CD4-positive, alpha-beta T cell (primary cell): ENCODE data around the gene AGBL4. TPM values are rescaled to one million over a fixed set of nuclear protein-coding genes. Genes with fewer than 3 reads are reported as not detected.

Experiments
- ATAC-seq: fragments of 200-7000 bp; cut with Tn5 transposase; one replicate; pipeline ENCODE4 v1.10.0; 2022; ENCODE audit warnings: mild to moderate bottlenecking; ENCODE audit not compliant: poor library complexity
- CTCF ChIA-PET: fragments of 350-600 bp; sonication (Branson Sonifier 250); formaldehyde crosslinking; loops from one replicate; lab custom pipeline; 2021; ENCODE audit warnings: antibody characterized with exemption, inconsistent platforms; lab: Charles Lee
- POLR2A ChIA-PET: fragments of 350-600 bp; sonication (Branson Sonifier 250); formaldehyde crosslinking; loops from one replicate; lab custom pipeline; 2021; ENCODE audit warnings: antibody characterized with exemption, inconsistent platforms; lab: Charles Lee
- DNase-seq, 14 experiments: peaks; one replicate each; pipeline ENCODE4 v3.0.0-alpha.2; 2013 to 2020; ENCODE audit warnings: mixed read lengths in 2 of 14
- H3K27ac ChIP-seq, 2 donors: one replicate each; pipeline versions ENCODE4 v1.5.1 to v1.7.0; 2013; ENCODE audit warnings: low read length in 2 of 2, low read depth in 1 of 2, mild to moderate bottlenecking in 1 of 2
- H3K27me3 ChIP-seq, 2 experiments: 1 replicate in 1 of 2; 2 replicates in 1 of 2; pipeline versions ENCODE4 v1.6.1 to v1.7.0; 2013; ENCODE audit warnings: low read length in 2 of 2, control low read depth in 1 of 2, mild to moderate bottlenecking in 1 of 2, moderate library complexity in 1 of 2; ENCODE audit not compliant: insufficient read depth in 2 of 2, control insufficient read depth in 1 of 2
- H3K36me3 ChIP-seq: one replicate; pipeline ENCODE4 v1.6.1; 2013; ENCODE audit warnings: low read length, control low read depth; ENCODE audit not compliant: insufficient read depth
- H3K4me1 ChIP-seq: one replicate; pipeline ENCODE4 v1.6.1; 2013; ENCODE audit warnings: low read length, control low read depth; ENCODE audit not compliant: insufficient read depth
- H3K4me3 ChIP-seq: one replicate; pipeline ENCODE4 v1.5.1; 2013; ENCODE audit warnings: mild to moderate bottlenecking, low read length, moderate library complexity
- H3K9me3 ChIP-seq, 2 experiments: 1 replicate in 1 of 2; 2 replicates in 1 of 2; pipeline versions ENCODE4 v1.6.1 to v1.7.0; 2013; ENCODE audit warnings: low read length in 2 of 2, mild to moderate bottlenecking in 2 of 2, control low read depth in 1 of 2, moderate library complexity in 1 of 2; ENCODE audit not compliant: control insufficient read depth in 1 of 2, insufficient read depth in 1 of 2
- H3K27ac Mint-ChIP-seq: one replicate; pipeline ENCODE4 v1.8.0; 2020; ENCODE audit warnings: mixed read lengths
- H3K27me3 Mint-ChIP-seq: one replicate; pipeline ENCODE4 v1.8.0; 2021; ENCODE audit warnings: mixed read lengths
- H3K36me3 Mint-ChIP-seq: one replicate; pipeline ENCODE4 v1.8.0; 2021; ENCODE audit warnings: low read depth, mixed read lengths
- H3K4me1 Mint-ChIP-seq: one replicate; pipeline ENCODE4 v1.8.0; 2021; ENCODE audit warnings: low read depth, mixed read lengths
- H3K4me3 Mint-ChIP-seq: one replicate; pipeline ENCODE4 v1.8.0; 2020; ENCODE audit warnings: mild to moderate bottlenecking, mixed read lengths
- H3K9me3 Mint-ChIP-seq: one replicate; pipeline ENCODE4 v1.8.0; 2020; ENCODE audit warnings: mixed read lengths
- CTCF ChIP-seq: fragments of 200-600 bp; IDR thresholded peaks from one replicate; pipeline ENCODE4 v1.8.0; 2022; ENCODE audit warnings: antibody characterized with exemption, mild to moderate bottlenecking
- intact Hi-C, 2 experiments: fragments of 100-400 bp; cut with DNase I in 1 of 2; cut with micrococcal nuclease in 1 of 2; formaldehyde crosslinking; loops; one replicate each; pipeline versions ENCODE4 v1.15.1 to v1.9.0; 2023 to 2025; cut with DNase I, micrococcal nuclease
- total RNA-seq, 174 experiments: library from RNA in 2 of 174; stranded (reverse) in 2 of 174; gene quantifications; one replicate each; pipeline ENCODE4 v1.2.3 and lab custom pipeline; 2021 to 2026

Gene AGBL4
- total RNA-seq, 2 experiments from 2014 or later: 0.11 TPM; not detected in 1

- peaks cover 0 to 3% of the 10 kb centered on the region in 2 experiments for H3K9me3 ChIP-seq
- no peaks in the 10 kb centered on the region for H3K27me3 Mint-ChIP-seq
- no peak overlapping the region for H3K4me3 Mint-ChIP-seq
- POLR2A ChIA-PET: no interaction called here
- no peak overlapping the region for H3K4me3 ChIP-seq
- TF ChIP-seq CTCF: no peak
- H3K36me3 Mint-ChIP-seq: no peaks in the 10 kb centered on the region
- no peaks in the 10 kb centered on the region for H3K9me3 Mint-ChIP-seq
- H3K27me3 ChIP-seq: no peaks in the 10 kb centered on the region
- intact Hi-C loops: no loop called here
- H3K27ac ChIP-seq: no peak overlapping the region
- CTCF ChIA-PET: no interaction called here
- H3K27ac Mint-ChIP-seq: no peak overlapping the region
- no peaks in the 10 kb centered on the region for H3K4me1 Mint-ChIP-seq
- DNase-seq (no peak), ATAC-seq (no peak)
- no peaks in the 10 kb centered on the region for H3K4me1 ChIP-seq
- no peaks in the 10 kb centered on the region for H3K36me3 ChIP-seq
Measured at GRCh38 chr1:48718116-48718630, 1305.6 kb downstream of the AGBL4 start.

GRCh38 chr1:48717082-48717481 is 1306.7 kb downstream of the AGBL4 start:
- no peak overlapping the region for H3K4me3 ChIP-seq
- H3K27me3 ChIP-seq: no peaks in the 10 kb centered on the region
- H3K27ac Mint-ChIP-seq: no peak overlapping the region
- H3K4me3 Mint-ChIP-seq: no peak overlapping the region
- intact Hi-C loops: no loop called here
- H3K27me3 Mint-ChIP-seq: no peaks in the 10 kb centered on the region
- H3K9me3 ChIP-seq: peaks cover 0 to 3% of the 10 kb centered on the region in 2 experiments
- H3K36me3 Mint-ChIP-seq: no peaks in the 10 kb centered on the region
- POLR2A ChIA-PET: no interaction called here
- H3K9me3 Mint-ChIP-seq: no peaks in the 10 kb centered on the region
- no peaks in the 10 kb centered on the region for H3K36me3 ChIP-seq
- H3K4me1 Mint-ChIP-seq: no peaks in the 10 kb centered on the region
- CTCF ChIA-PET: interaction anchor here (1.1 kb wide), 1 partner anchor 12 kb away, joined by 3 read pairs; no protein-coding TSS in a partner anchor
- H3K4me1 ChIP-seq: no peaks in the 10 kb centered on the region
- ATAC-seq: no peak
- H3K27ac ChIP-seq: no peak overlapping the region
- no peak for DNase-seq
- TF ChIP-seq CTCF: no peak

GRCh38 chr1:48715921-48716320 is 1307.8 kb downstream of the AGBL4 start:
- intact Hi-C loops: no loop called here
- ChIA-PET CTCF (no interaction called here), POLR2A (no interaction called here)
- DNase-seq (no peak), ATAC-seq (no peak)
- Histone ChIP-seq H3K4me1 (no peaks in the 10 kb centered on the region), H3K27ac (no peak overlapping the region), H3K4me3 (no peak overlapping the region), H3K27me3 (no peaks in the 10 kb centered on the region), H3K9me3 (peaks cover 0 to 3% of the 10 kb centered on the region in 2 experiments), H3K36me3 (no peaks in the 10 kb centered on the region)
- Mint-ChIP-seq H3K9me3 (no peaks in the 10 kb centered on the region), H3K4me3 (no peak overlapping the region), H3K36me3 (no peaks in the 10 kb centered on the region), H3K27me3 (no peaks in the 10 kb centered on the region), H3K4me1 (no peaks in the 10 kb centered on the region), H3K27ac (no peak overlapping the region)
- no peak for TF ChIP-seq CTCF
